HFFc6 (cell line): ENCODE results near the gene GALNT7. TPM values are rescaled to one million over a fixed set of nuclear protein-coding genes. Genes with fewer than 3 reads are reported as not detected.
"Not testable (repeated sequence)": the region's sequence is repeated elsewhere in the genome, so short reads cannot be mapped to it uniquely, and the experiment has no call there.

Experiments
- DNase-seq: peaks from one replicate; pipeline ENCODE4 v3.0.0-alpha.2; 2018
- H3K27ac Mint-ChIP-seq: 2 replicates; pipeline ENCODE4 v1.8.0; 2020; ENCODE audit warnings: mild to moderate bottlenecking, mixed read lengths
- H3K27me3 Mint-ChIP-seq: 2 replicates; pipeline ENCODE4 v1.8.0; 2021; ENCODE audit warnings: mild to moderate bottlenecking, moderate library complexity, mixed read lengths; ENCODE audit not compliant: insufficient read depth
- H3K36me3 Mint-ChIP-seq: 2 replicates; pipeline ENCODE4 v1.8.0; 2021; ENCODE audit warnings: low read depth, mixed read lengths
- H3K4me1 Mint-ChIP-seq: 2 replicates; pipeline ENCODE4 v1.8.0; 2020; ENCODE audit warnings: low read depth, mixed read lengths
- H3K4me3 Mint-ChIP-seq: 2 replicates; pipeline ENCODE4 v1.8.0; 2020; ENCODE audit warnings: mild to moderate bottlenecking, moderate library complexity, mixed read lengths
- H3K9me3 Mint-ChIP-seq: 2 replicates; pipeline ENCODE4 v1.8.0; 2020; ENCODE audit warnings: mild to moderate bottlenecking, mixed read lengths
- long read RNA-seq: library from polyadenylated mRNA; unstranded; transcript quantifications from one replicate; pipeline ENCODE4 v2.0.0, GENCODE V29; 2019
- total RNA-seq, 6 experiments: library from RNA; stranded (reverse); fragmentation: NEBNext Ultra II Directional; extraction: Animal tissue kit (Norgen Biotek cat#: 25700); gene quantifications; 2 replicates in 1 of 6; 3 replicates in 5 of 6; pipeline ENCODE4 v1.2.3, GENCODE V29; 2021
- TF ChIP-seq, protein P1 (sequence below): fragments of 200-600 bp; sonication (generic); IDR thresholded peaks from 2 replicates; pipeline ENCODE4 v1.5.0; 2021; ENCODE audit warnings: antibody characterized with exemption, mild to moderate bottlenecking

Gene GALNT7, protein sequence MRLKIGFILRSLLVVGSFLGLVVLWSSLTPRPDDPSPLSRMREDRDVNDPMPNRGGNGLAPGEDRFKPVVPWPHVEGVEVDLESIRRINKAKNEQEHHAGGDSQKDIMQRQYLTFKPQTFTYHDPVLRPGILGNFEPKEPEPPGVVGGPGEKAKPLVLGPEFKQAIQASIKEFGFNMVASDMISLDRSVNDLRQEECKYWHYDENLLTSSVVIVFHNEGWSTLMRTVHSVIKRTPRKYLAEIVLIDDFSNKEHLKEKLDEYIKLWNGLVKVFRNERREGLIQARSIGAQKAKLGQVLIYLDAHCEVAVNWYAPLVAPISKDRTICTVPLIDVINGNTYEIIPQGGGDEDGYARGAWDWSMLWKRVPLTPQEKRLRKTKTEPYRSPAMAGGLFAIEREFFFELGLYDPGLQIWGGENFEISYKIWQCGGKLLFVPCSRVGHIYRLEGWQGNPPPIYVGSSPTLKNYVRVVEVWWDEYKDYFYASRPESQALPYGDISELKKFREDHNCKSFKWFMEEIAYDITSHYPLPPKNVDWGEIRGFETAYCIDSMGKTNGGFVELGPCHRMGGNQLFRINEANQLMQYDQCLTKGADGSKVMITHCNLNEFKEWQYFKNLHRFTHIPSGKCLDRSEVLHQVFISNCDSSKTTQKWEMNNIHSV
- 10 to 100 TPM; 10.9 to 24.3 (median 23.0) TPM for total RNA-seq
- long read RNA-seq, full-length matches to known transcripts: 2 of 8 reads
- long read RNA-seq, partial matches to known transcripts: 2 of 8 reads
- long read RNA-seq, other reads (novel, unspliced or antisense): 4 of 8 reads

DNA sequence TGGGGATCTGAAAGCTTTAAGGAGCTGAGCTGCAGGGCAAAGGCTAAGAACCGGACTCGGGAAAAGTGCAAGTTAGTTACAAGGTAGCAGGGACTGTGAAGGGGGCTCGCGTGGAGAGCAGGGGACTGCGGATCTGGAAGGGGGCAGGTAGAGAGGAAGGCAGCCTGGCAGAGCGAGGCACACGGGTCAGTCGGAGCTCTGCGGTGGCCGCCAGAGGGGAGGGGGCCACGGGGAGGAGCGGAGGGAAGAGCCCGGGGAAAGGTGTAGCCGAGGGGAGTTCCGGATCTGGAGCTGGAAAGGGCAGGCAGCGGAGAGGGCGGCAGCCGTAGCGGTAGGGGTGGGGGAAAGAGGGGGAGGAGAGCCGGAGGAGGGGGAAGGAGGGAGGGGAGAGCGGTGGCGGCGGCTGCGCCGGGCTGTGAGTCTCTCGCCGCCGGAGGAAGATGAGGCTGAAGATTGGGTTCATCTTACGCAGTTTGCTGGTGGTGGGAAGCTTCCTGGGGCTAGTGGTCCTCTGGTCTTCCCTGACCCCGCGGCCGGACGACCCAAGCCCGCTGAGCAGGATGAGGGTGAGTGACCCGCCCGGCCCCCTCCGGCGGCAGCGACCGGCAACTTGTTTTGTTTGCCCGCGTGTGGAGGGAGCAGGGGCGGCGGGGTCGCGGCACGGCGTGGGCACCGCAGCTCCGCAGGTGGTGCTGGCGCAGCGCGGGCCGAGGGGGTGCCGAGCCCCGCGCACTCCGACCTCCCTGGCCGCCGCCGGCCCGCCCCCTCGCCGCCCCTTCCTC is at the start of gene GALNT7:
Gene GALNT7, plus strand, starts transcription at position 416 of the 782 bp plus-strand sequence. Its CDS starts 25 bp downstream, at position 441.
- Mint-ChIP-seq H3K36me3 (no peaks in the 10 kb centered on the region), H3K27me3 (no peaks in the 10 kb centered on the region; the same call in 1 of the 2 replicates), H3K9me3 (no peaks in the 10 kb centered on the region), H3K4me1 (peaks cover 26% of the 10 kb centered on the region), H3K27ac (peak within 1 kb of the TSS; percentile 71), H3K4me3 (peak within 1 kb of the TSS; percentile 91)
- DNase-seq: no peak
- TF ChIP-seq, protein P1, sequence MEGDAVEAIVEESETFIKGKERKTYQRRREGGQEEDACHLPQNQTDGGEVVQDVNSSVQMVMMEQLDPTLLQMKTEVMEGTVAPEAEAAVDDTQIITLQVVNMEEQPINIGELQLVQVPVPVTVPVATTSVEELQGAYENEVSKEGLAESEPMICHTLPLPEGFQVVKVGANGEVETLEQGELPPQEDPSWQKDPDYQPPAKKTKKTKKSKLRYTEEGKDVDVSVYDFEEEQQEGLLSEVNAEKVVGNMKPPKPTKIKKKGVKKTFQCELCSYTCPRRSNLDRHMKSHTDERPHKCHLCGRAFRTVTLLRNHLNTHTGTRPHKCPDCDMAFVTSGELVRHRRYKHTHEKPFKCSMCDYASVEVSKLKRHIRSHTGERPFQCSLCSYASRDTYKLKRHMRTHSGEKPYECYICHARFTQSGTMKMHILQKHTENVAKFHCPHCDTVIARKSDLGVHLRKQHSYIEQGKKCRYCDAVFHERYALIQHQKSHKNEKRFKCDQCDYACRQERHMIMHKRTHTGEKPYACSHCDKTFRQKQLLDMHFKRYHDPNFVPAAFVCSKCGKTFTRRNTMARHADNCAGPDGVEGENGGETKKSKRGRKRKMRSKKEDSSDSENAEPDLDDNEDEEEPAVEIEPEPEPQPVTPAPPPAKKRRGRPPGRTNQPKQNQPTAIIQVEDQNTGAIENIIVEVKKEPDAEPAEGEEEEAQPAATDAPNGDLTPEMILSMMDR: no peak

DNA sequence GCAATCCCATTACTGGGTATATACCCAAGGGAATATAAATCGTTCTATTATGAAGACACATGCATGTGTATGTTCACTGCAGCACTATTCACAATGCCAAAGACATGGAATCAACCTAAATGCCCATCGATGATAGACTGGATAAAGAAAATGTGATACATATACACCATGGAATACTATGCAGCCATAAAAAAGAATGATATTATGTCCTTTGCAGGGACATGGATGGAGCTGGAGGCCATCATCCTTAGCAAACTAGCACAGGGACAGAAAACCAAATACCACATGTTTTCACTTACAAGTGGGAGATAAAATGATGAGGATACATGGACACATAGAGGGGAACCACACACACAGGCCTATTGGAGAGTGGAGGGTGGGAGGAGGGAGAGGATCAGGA is 49.8 kb upstream of the GALNT7 start:
- H3K27ac Mint-ChIP-seq, H3K4me1 Mint-ChIP-seq, H3K9me3 Mint-ChIP-seq, H3K4me3 Mint-ChIP-seq, H3K36me3 Mint-ChIP-seq, DNase-seq, H3K27me3 Mint-ChIP-seq: not testable (repeated sequence)

DNA sequence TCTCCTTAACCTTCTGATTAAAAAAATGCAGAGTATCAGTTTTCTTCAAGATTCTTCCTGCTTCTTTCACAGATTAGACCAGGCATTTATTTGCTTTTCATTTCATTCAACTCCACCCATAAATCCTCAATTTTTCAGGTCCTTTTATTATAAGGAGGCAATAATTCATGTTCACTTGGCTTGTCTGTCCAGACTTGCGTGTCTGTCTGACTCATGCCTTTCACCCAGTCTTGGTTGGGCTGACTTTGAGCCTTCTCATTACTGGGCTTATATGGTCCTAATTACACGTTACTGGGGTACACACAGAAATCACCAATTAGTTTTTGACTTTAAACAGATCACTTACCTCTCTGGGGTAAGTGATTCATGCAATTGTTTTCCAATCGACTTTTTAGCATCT is 48.8 kb upstream of the GALNT7 start:
- no peak for DNase-seq
- H3K27me3 Mint-ChIP-seq: no peaks in the 10 kb centered on the region; the same call in 1 of the 2 replicates
- H3K9me3 Mint-ChIP-seq: no peaks in the 10 kb centered on the region
- H3K36me3 Mint-ChIP-seq: no peaks in the 10 kb centered on the region
- TF ChIP-seq, protein P1: no peak
- peaks cover 9% of the 10 kb centered on the region for H3K4me1 Mint-ChIP-seq
- H3K4me3 Mint-ChIP-seq: no peak overlapping the region
- no peak overlapping the region for H3K27ac Mint-ChIP-seq

DNA sequence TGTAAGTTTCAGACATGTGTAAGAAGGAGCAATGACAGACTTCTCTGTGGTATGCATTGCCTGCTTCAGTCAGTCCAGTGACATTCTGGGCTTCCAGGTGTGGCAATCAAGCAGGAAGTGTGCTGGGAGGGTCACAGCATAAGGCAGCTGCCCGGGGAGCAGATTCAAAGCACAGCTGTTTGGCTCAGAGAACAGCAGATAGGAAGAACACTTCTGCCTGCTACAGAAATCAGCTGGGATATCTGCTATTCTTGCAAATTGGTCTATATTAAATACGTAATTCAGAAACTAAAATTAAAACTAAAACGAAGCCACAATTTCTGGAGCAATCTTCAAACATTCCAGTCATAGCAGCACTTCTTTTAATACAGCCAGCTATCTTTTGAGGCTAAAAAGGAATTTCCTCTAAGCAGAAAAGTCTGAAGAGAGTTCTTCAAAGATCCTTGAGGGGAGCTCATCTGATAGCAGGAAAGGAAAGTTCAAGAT is 47.5 kb upstream of the GALNT7 start:
- no peaks in the 10 kb centered on the region for H3K36me3 Mint-ChIP-seq
- TF ChIP-seq, protein P1: no peak
- no peak for DNase-seq
- H3K9me3 Mint-ChIP-seq: no peaks in the 10 kb centered on the region
- H3K4me3 Mint-ChIP-seq: no peak overlapping the region
- no peaks in the 10 kb centered on the region; the same call in 1 of the 2 replicates for H3K27me3 Mint-ChIP-seq
- H3K27ac Mint-ChIP-seq: no peak overlapping the region
- H3K4me1 Mint-ChIP-seq: peaks cover 17% of the 10 kb centered on the region

DNA sequence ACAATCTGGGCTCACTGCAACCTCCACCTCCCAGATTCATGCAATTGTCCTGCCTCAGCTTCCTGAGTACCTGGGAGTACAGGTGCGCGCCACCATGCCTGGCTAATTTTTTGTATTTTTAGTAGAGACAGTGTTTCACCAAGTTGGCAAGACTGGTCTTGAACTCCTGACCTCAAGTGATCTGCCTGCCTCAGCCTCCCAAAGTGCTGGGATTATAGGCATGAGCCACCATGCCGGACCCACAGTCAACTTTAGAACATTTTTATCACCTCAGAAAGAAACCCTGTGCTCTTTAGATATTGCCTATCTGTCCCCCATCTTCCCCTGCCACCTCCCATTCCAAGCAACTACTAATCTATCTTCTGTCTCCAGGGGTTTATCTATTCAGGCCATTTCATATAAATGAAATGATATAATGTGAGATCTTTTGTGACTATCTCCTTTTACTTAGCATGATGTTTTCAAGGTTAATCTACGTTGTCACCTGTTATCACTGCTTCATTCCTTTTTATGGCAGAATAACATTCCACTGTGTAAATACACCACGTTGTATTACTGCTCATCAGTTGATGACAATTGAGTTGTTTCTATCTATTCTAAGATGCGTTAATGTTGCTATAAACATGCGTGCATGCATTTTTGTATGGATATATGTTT is 44.3 kb upstream of the GALNT7 start:
- no peak for DNase-seq
- TF ChIP-seq, protein P1: no peak
- no peak overlapping the region for H3K27ac Mint-ChIP-seq
- H3K36me3 Mint-ChIP-seq: no peaks in the 10 kb centered on the region
- peaks cover 2% of the 10 kb centered on the region for H3K27me3 Mint-ChIP-seq
- peaks cover 17% of the 10 kb centered on the region for H3K4me1 Mint-ChIP-seq
- H3K9me3 Mint-ChIP-seq: no peaks in the 10 kb centered on the region
- H3K4me3 Mint-ChIP-seq: no peak overlapping the region
